ENCODE results near the gene DHODH. TPM values are rescaled to one million over a fixed set of nuclear protein-coding genes. Genes with fewer than 3 reads are reported as not detected.

DHODH gene
- total RNA-seq, 3 donors from 2014 or later (not counting 1 experiment from before 2014, with no cell fraction given), result 3.7 to 6.9 (median 4.7) TPM

GRCh38 chr16:72027669-72028378, 19.3 kb downstream of the DHODH start:
- H3K27ac ChIP-seq (ENCODE audit: low read length), result no peak overlapping the region
- no peaks in the 10 kb centered on the region for H3K9me3 ChIP-seq (ENCODE audit: control insufficient read depth, insufficient read depth, low read length)
- H3K4me3 ChIP-seq (ENCODE audit: low read length), result no peak overlapping the region
- H3K27me3 ChIP-seq (ENCODE audit: control insufficient read depth, insufficient read depth, low read length), result no peaks in the 10 kb centered on the region
- TF ChIP-seq CTCF (IDR thresholded peaks at IDR 0.05), result no peak
- no peaks in the 10 kb centered on the region for H3K27me3 Mint-ChIP-seq (ENCODE audit: low read depth in 2 of 2)
- no peaks in the 10 kb centered on the region for H3K36me3 Mint-ChIP-seq
- no peak overlapping the region for H3K27ac Mint-ChIP-seq
- H3K4me1 Mint-ChIP-seq, result no peaks in the 10 kb centered on the region
- peaks cover 17% of the 10 kb centered on the region for H3K36me3 ChIP-seq (ENCODE audit: control insufficient read depth, insufficient read depth, low read length)
- H3K9me3 Mint-ChIP-seq, result no peaks in the 10 kb centered on the region
- H3K4me3 Mint-ChIP-seq, result no peak overlapping the region
- WGBS (ENCODE audit: insufficient coverage), result 95% methylated on average over 6 of the region's 6 CpGs
- intact Hi-C loops (cut with micrococcal nuclease), result no loop called here
- no peak for DNase-seq
- H3K4me1 ChIP-seq (ENCODE audit: control insufficient read depth, insufficient read depth, low read length), result no peaks in the 10 kb centered on the region
- no peak for ATAC-seq

- Histone ChIP-seq H3K27me3 (ENCODE audit: control insufficient read depth, insufficient read depth, low read length) (no peaks in the 10 kb centered on the region), H3K36me3 (ENCODE audit: control insufficient read depth, insufficient read depth, low read length) (peaks cover 5% of the 10 kb centered on the region), H3K4me3 (ENCODE audit: low read length) (no peak overlapping the region), H3K4me1 (ENCODE audit: control insufficient read depth, insufficient read depth, low read length) (no peaks in the 10 kb centered on the region), H3K9me3 (ENCODE audit: control insufficient read depth, insufficient read depth, low read length) (no peaks in the 10 kb centered on the region), H3K27ac (ENCODE audit: low read length) (no peak overlapping the region)
- Mint-ChIP-seq H3K36me3 (no peaks in the 10 kb centered on the region), H3K27me3 (ENCODE audit: low read depth in 2 of 2) (no peaks in the 10 kb centered on the region), H3K4me1 (no peaks in the 10 kb centered on the region), H3K27ac (no peak overlapping the region), H3K4me3 (no peak overlapping the region), H3K9me3 (no peaks in the 10 kb centered on the region)
- intact Hi-C loops (cut with micrococcal nuclease), result no loop called here
- no peak for TF ChIP-seq CTCF (IDR thresholded peaks at IDR 0.05)
- ATAC-seq (no peak), DNase-seq (no peak)
- 82% methylated on average over 7 of the region's 7 CpGs for WGBS (ENCODE audit: insufficient coverage)
These were observed 21.2 kb downstream of the DHODH start for GRCh38 chr16:72029567-72030271.

GRCh38 chr16:72033437-72033836, 24.9 kb downstream of the DHODH start:
- Histone ChIP-seq H3K36me3 (ENCODE audit: control insufficient read depth, insufficient read depth, low read length) (no peaks in the 10 kb centered on the region), H3K4me1 (ENCODE audit: control insufficient read depth, insufficient read depth, low read length) (no peaks in the 10 kb centered on the region), H3K4me3 (ENCODE audit: low read length) (no peak overlapping the region), H3K27me3 (ENCODE audit: control insufficient read depth, insufficient read depth, low read length) (no peaks in the 10 kb centered on the region), H3K9me3 (ENCODE audit: control insufficient read depth, insufficient read depth, low read length) (no peaks in the 10 kb centered on the region), H3K27ac (ENCODE audit: low read length) (no peak overlapping the region)
- no peaks in the 10 kb centered on the region for H3K27me3 Mint-ChIP-seq (ENCODE audit: low read depth in 2 of 2)
- H3K4me3 Mint-ChIP-seq, result no peak overlapping the region
- ATAC-seq, result no peak
- intact Hi-C loops (cut with micrococcal nuclease), result no loop called here
- H3K4me1 Mint-ChIP-seq, result no peaks in the 10 kb centered on the region
- TF ChIP-seq CTCF (IDR thresholded peaks at IDR 0.05), result no peak
- DNase-seq, result no peak
- WGBS (ENCODE audit: insufficient coverage), result 83% methylated on average over 3 of the region's 4 CpGs
- H3K27ac Mint-ChIP-seq, result no peak overlapping the region
- H3K9me3 Mint-ChIP-seq, result no peaks in the 10 kb centered on the region
- H3K36me3 Mint-ChIP-seq, result no peaks in the 10 kb centered on the region
